Kidney (tissue), 14 donors: ENCODE measurements around the gene PPME1. TPM values are rescaled to one million over a fixed set of nuclear protein-coding genes. Genes with fewer than 3 reads are reported as not detected.
A peak's percentile ranks its signal among the peaks of the same experiment; 100 is the strongest.

ENCODE experiments used
- DNase-seq, 5 donors: peaks; one replicate each; pipeline ENCODE4 v3.0.0-alpha.2; 2013 to 2020
- FAIRE-seq: peaks from 2 replicates; lab custom pipeline; 2012; peaks lifted over from hg19 to GRCh38; lab: Jason Lieb, UNC
- H3K27ac ChIP-seq, 2 donors: one replicate each; pipeline ENCODE4 v1.7.0; 2013; ENCODE audit warnings: low read depth in 2 of 2, low read length in 2 of 2, inconsistent platforms in 1 of 2
- H3K27me3 ChIP-seq: one replicate; pipeline ENCODE4 v1.7.1; 2013; ENCODE audit warnings: low read length, inconsistent platforms; ENCODE audit not compliant: control insufficient read depth, insufficient read depth
- H3K36me3 ChIP-seq, 3 donors: one replicate each; pipeline versions ENCODE4 v1.7.0 to v1.7.1; 2013; ENCODE audit warnings: low read length in 3 of 3, control low read depth in 1 of 3, inconsistent platforms in 1 of 3; ENCODE audit not compliant: insufficient read depth in 3 of 3, control insufficient read depth in 2 of 3
- H3K4me1 ChIP-seq, 3 donors: one replicate each; pipeline versions ENCODE4 v1.7.0 to v1.7.1; 2013; ENCODE audit warnings: low read length in 3 of 3, inconsistent platforms in 1 of 3, low read depth in 1 of 3; ENCODE audit not compliant: control insufficient read depth in 2 of 3, insufficient read depth in 2 of 3
- H3K4me3 ChIP-seq, 3 donors: one replicate each; pipeline versions ENCODE4 v1.7.0 to v1.8.1; 2013; ENCODE audit warnings: low read length in 3 of 3, control low read depth in 1 of 3, inconsistent platforms in 1 of 3
- H3K9ac ChIP-seq, 3 donors: one replicate each; pipeline versions ENCODE4 v1.7.0 to v1.7.1; 2013; ENCODE audit warnings: low read length in 3 of 3, control low read depth in 1 of 3, inconsistent platforms in 1 of 3
- H3K9me3 ChIP-seq, 3 donors: one replicate each; pipeline versions ENCODE4 v1.7.0 to v1.7.1; 2013; ENCODE audit warnings: low read length in 3 of 3, control low read depth in 1 of 3, inconsistent platforms in 1 of 3; ENCODE audit not compliant: control insufficient read depth in 2 of 3, insufficient read depth in 1 of 3
- CTCF ChIP-seq: IDR thresholded peaks from 3 replicates; pipeline ENCODE4 v1.5.1; 2012; ENCODE audit warnings: mild to moderate bottlenecking, moderate library complexity, borderline replicate concordance; ENCODE audit not compliant: insufficient read depth; ENCODE audit errors: extremely low read depth
- intact Hi-C: fragments of 100-400 bp; cut with DNase I; formaldehyde crosslinking; loops from one replicate; pipeline ENCODE4 v1.11.1; 2022
- polyA plus RNA-seq: library from polyadenylated mRNA; stranded (reverse); fragments of 350-450 nt; fragmentation: Illumina TruSeq; extraction: RNeasy Lipid Tissue Mini Kit (QIAGEN cat#74804); gene quantifications from one replicate; pipeline ENCODE4 v1.2.3, GENCODE V29; 2014; ENCODE audit warnings: low read depth, low replicate concordance; ENCODE audit not compliant: insufficient read depth
- total RNA-seq: library from RNA; stranded (reverse); fragmentation: NEBNext Ultra II Directional; extraction: Animal tissue kit (Norgen Biotek cat#: 25700); gene quantifications from one replicate; pipeline ENCODE4 v1.2.1, GENCODE V29; 2021
- donor health status: control.
- donor health status: control.
- donor health status: control.
- donor health status: control.
- donor health status: control.
- donor health status: DM: yes; HTN: yes; CAD: no.
- donor health status: Normal renal cell carcinoma (clear cell type).

The PPME1 gene
- total and polyA plus RNA-seq, 2 donors from 2014 or later = 34.1 to 40.8 TPM

DNA sequence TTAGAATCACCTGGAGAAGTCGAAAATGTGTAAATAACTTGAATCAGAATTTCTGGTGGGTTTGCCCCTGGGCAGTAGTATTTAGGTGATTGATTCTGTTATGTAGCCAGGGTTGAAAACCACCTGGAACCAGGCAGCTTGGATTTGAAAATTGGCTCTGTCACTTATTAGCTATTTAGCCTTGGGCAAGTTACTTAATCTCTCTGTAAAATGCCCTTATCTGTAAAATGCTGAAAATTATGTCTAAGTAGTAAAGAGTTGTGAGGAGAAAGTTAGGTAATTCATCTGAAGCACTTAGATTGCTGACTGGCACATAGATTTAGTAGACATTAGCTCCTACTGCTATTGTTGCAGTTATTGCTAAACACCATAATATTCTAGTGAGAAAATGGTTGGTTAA, 49.3 kb downstream of the PPME1 start:
- Histone ChIP-seq H3K4me1 (peaks cover 0 to 8% (median 0%) of the 10 kb centered on the region in 3 donors), H3K4me3 (no peak overlapping the region), H3K9me3 (no peaks in the 10 kb centered on the region), H3K36me3 (peaks cover 0 to 2% (median 0%) of the 10 kb centered on the region in 3 donors), H3K27me3 (no peaks in the 10 kb centered on the region), H3K9ac (no peak overlapping the region), H3K27ac (no peak overlapping the region)
- TF ChIP-seq CTCF = no peak
- intact Hi-C loops = no loop called here
- DNase-seq = peak in 2 of 5 donors; percentile 19 to 32
- FAIRE-seq = no peak

DNA sequence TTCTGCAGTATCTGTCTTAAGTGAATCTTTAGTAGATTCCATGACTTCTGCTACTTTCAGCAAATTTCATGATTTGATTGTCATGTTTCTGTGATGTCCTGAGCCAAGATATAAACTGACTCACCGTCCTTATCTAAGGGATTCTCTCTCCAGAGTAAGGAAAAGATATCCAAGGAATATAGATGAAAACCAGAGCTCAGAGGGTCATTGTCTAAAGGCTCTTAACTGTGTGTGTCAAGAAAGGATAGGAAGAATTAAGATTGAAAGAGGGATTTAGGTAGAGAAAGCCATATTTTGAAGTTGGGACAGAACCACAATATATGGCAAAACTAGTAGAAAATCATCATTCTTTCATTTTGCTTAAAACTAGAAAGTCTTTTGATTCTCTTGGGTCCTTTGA, 50.7 kb downstream of the PPME1 start:
- H3K36me3 ChIP-seq = no peaks in the 10 kb centered on the region
- no peak for FAIRE-seq

GRCh38 chr11:74225565-74225964, 54.5 kb downstream of the PPME1 start:
- FAIRE-seq (no peak), DNase-seq (no peak)
- no peak overlapping the region for H3K9ac ChIP-seq
- H3K4me1 ChIP-seq = peaks cover 0 to 2% (median 0%) of the 10 kb centered on the region in 3 donors
- H3K9me3 ChIP-seq = no peaks in the 10 kb centered on the region
- no peak for TF ChIP-seq CTCF
- H3K4me3 ChIP-seq = no peak overlapping the region
- H3K27ac ChIP-seq = no peak overlapping the region
- H3K27me3 ChIP-seq = no peaks in the 10 kb centered on the region
- intact Hi-C loops = no loop called here
- H3K36me3 ChIP-seq = peaks cover 0 to 7% (median 4%) of the 10 kb centered on the region in 3 donors

More for the DNA sequence above, 50.7 kb downstream of the PPME1 start:
- no peaks in the 10 kb centered on the region for H3K9me3 ChIP-seq
- H3K9ac ChIP-seq = no peak overlapping the region
- DNase-seq = no peak
- H3K4me1 ChIP-seq = peaks cover 0 to 8% (median 0%) of the 10 kb centered on the region in 3 donors
- no peaks in the 10 kb centered on the region for H3K27me3 ChIP-seq
- intact Hi-C loops = no loop called here
- no peak overlapping the region for H3K27ac ChIP-seq
- no peak for TF ChIP-seq CTCF
- no peak overlapping the region for H3K4me3 ChIP-seq

DNA sequence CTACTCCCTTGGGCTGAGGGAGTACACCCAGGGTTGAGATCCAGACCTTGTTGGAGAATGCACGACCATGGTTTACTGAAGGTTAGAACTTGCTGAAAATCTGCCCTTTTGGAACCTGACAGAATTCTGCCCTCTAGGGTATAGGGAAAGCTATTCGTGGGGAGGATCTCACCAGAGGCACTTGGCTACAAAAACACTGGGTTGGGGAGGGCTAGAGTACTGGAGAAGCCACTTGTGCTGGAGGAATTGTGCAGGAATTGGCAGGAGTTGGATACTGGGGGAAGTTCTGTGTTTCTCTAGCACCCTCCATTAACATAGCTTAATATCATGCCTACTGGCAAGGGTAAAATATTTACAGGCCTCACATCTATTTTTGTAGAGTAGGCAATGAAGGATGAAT, 55.8 kb downstream of the PPME1 start:
- FAIRE-seq (no peak), DNase-seq (no peak)
- H3K4me1 ChIP-seq = no peaks in the 10 kb centered on the region
- H3K9me3 ChIP-seq = no peaks in the 10 kb centered on the region
- intact Hi-C loops = no loop called here
- H3K9ac ChIP-seq = no peak overlapping the region
- peaks cover 0 to 21% (median 6%) of the 10 kb centered on the region in 3 donors for H3K36me3 ChIP-seq
- H3K27ac ChIP-seq = no peak overlapping the region
- no peak overlapping the region for H3K4me3 ChIP-seq
- TF ChIP-seq CTCF = no peak
- H3K27me3 ChIP-seq = no peaks in the 10 kb centered on the region
